ES-I3 (cell line): ENCODE data around the gene DBX1.

Source experiments
- H3K36me3 ChIP-seq: 2 replicates; pipeline ENCODE4 v1.6.1; 2013; ENCODE audit warnings: mild to moderate bottlenecking, low read length, control low read depth, moderate library complexity; ENCODE audit not compliant: insufficient read depth
- H3K4me1 ChIP-seq: 2 replicates; pipeline ENCODE4 v1.6.1; 2013; ENCODE audit warnings: mild to moderate bottlenecking, control low read depth, low read length; ENCODE audit not compliant: insufficient read depth
- H3K9ac ChIP-seq: 2 replicates; pipeline ENCODE4 v1.6.1; 2013; ENCODE audit warnings: low read depth, mild to moderate bottlenecking, low read length, moderate library complexity
- H3K9me3 ChIP-seq: 2 replicates; pipeline ENCODE4 v1.6.1; 2013; ENCODE audit warnings: mild to moderate bottlenecking, low read length, moderate library complexity; ENCODE audit not compliant: control insufficient read depth, insufficient read depth

Gene DBX1

GRCh38 chr11:20120134-20120925 lies 39.9 kb downstream of the DBX1 start:
- Histone ChIP-seq H3K9me3 (no peaks in the 10 kb centered on the region), H3K4me1 (no peaks in the 10 kb centered on the region), H3K9ac (no peak overlapping the region)

GRCh38 chr11:20119315-20119714 lies 41.0 kb downstream of the DBX1 start:
- Histone ChIP-seq H3K4me1 (no peaks in the 10 kb centered on the region), H3K9me3 (no peaks in the 10 kb centered on the region), H3K9ac (no peak overlapping the region), H3K36me3 (peaks cover 7% of the 10 kb centered on the region; the same call in 1 of the 2 replicates)

More at GRCh38 chr11:20120134-20120925, 39.9 kb downstream of the DBX1 start:
- peaks cover 7% of the 10 kb centered on the region; the same call in 1 of the 2 replicates for H3K36me3 ChIP-seq

- no peak overlapping the region for H3K9ac ChIP-seq
- no peaks in the 10 kb centered on the region for H3K4me1 ChIP-seq
- peaks cover 7% of the 10 kb centered on the region; the same call in 1 of the 2 replicates for H3K36me3 ChIP-seq
- H3K9me3 ChIP-seq = no peaks in the 10 kb centered on the region
Measured at GRCh38 chr11:20118209-20118608, 42.1 kb downstream of the DBX1 start.

- peaks cover 7% of the 10 kb centered on the region; the same call in 1 of the 2 replicates for H3K36me3 ChIP-seq
- no peak overlapping the region for H3K9ac ChIP-seq
- peaks cover 8% of the 10 kb centered on the region; the same call in 1 of the 2 replicates for H3K4me1 ChIP-seq
- no peaks in the 10 kb centered on the region for H3K9me3 ChIP-seq
Measured at GRCh38 chr11:20117291-20117690, 43.0 kb downstream of the DBX1 start.

- H3K9ac ChIP-seq = no peak overlapping the region
- peaks cover 12% of the 10 kb centered on the region; the same call in 1 of the 2 replicates for H3K4me1 ChIP-seq
- H3K36me3 ChIP-seq = peaks cover 7% of the 10 kb centered on the region; the same call in 1 of the 2 replicates
- no peaks in the 10 kb centered on the region for H3K9me3 ChIP-seq
Measured at GRCh38 chr11:20116825-20117224, 43.5 kb downstream of the DBX1 start.

- Histone ChIP-seq H3K9ac (no peak overlapping the region), H3K9me3 (no peaks in the 10 kb centered on the region), H3K4me1 (peaks cover 17% of the 10 kb centered on the region; the same call in 1 of the 2 replicates), H3K36me3 (peaks cover 7% of the 10 kb centered on the region; the same call in 1 of the 2 replicates)
Measured at GRCh38 chr11:20114588-20114987, 45.7 kb downstream of the DBX1 start.

- peaks cover 3% of the 10 kb centered on the region; the same call in 1 of the 2 replicates for H3K36me3 ChIP-seq
- no peak overlapping the region for H3K9ac ChIP-seq
- no peaks in the 10 kb centered on the region for H3K9me3 ChIP-seq
- H3K4me1 ChIP-seq = peaks cover 17% of the 10 kb centered on the region; the same call in 1 of the 2 replicates
Measured at GRCh38 chr11:20113149-20113438, 47.2 kb downstream of the DBX1 start.

GRCh38 chr11:20112291-20113148 lies 47.8 kb downstream of the DBX1 start:
- Histone ChIP-seq H3K4me1 (peaks cover 17% of the 10 kb centered on the region; the same call in 1 of the 2 replicates), H3K36me3 (peaks cover 7% of the 10 kb centered on the region; the same call in 1 of the 2 replicates)

GRCh38 chr11:20111871-20112270 lies 48.4 kb downstream of the DBX1 start:
- Histone ChIP-seq H3K9ac (no peak overlapping the region), H3K4me1 (peaks cover 17% of the 10 kb centered on the region; the same call in 1 of the 2 replicates), H3K9me3 (no peaks in the 10 kb centered on the region), H3K36me3 (peaks cover 7% of the 10 kb centered on the region; the same call in 1 of the 2 replicates)

More at GRCh38 chr11:20112291-20113148, 47.8 kb downstream of the DBX1 start:
- Histone ChIP-seq H3K9me3 (no peaks in the 10 kb centered on the region), H3K9ac (no peak overlapping the region; the same call in 1 of the 2 replicates)

GRCh38 chr11:20110908-20111669 lies 49.2 kb downstream of the DBX1 start:
- no peak overlapping the region for H3K9ac ChIP-seq
- peaks cover 17% of the 10 kb centered on the region; the same call in 1 of the 2 replicates for H3K4me1 ChIP-seq
- no peaks in the 10 kb centered on the region for H3K9me3 ChIP-seq
- peaks cover 7% of the 10 kb centered on the region; the same call in 1 of the 2 replicates for H3K36me3 ChIP-seq

GRCh38 chr11:20109731-20110445 lies 50.4 kb downstream of the DBX1 start:
- Histone ChIP-seq H3K9ac (no peak overlapping the region), H3K9me3 (no peaks in the 10 kb centered on the region), H3K36me3 (peaks cover 7% of the 10 kb centered on the region; the same call in 1 of the 2 replicates), H3K4me1 (peaks cover 17% of the 10 kb centered on the region; the same call in 1 of the 2 replicates)
